NCI-H1694 (cell line): ENCODE data around the gene ZNF593.

Source experiments
- DNase-seq: peaks from one replicate; lab custom pipeline; 2025; lab: John Stamatoyannopoulos, UW

ZNF593 gene

GRCh38 chr1:26169669-26170471 is at the start of gene ZNF593:
TSS of gene ZNF593 (plus strand) at chr1:26169908. CDS start at chr1:26169984, 76 bp downstream.
- DNase-seq = peak; percentile 52

- DNase-seq = no peak
Observed at GRCh38 chr1:26121854-26122773, 47.6 kb upstream of the ZNF593 start.

DNA sequence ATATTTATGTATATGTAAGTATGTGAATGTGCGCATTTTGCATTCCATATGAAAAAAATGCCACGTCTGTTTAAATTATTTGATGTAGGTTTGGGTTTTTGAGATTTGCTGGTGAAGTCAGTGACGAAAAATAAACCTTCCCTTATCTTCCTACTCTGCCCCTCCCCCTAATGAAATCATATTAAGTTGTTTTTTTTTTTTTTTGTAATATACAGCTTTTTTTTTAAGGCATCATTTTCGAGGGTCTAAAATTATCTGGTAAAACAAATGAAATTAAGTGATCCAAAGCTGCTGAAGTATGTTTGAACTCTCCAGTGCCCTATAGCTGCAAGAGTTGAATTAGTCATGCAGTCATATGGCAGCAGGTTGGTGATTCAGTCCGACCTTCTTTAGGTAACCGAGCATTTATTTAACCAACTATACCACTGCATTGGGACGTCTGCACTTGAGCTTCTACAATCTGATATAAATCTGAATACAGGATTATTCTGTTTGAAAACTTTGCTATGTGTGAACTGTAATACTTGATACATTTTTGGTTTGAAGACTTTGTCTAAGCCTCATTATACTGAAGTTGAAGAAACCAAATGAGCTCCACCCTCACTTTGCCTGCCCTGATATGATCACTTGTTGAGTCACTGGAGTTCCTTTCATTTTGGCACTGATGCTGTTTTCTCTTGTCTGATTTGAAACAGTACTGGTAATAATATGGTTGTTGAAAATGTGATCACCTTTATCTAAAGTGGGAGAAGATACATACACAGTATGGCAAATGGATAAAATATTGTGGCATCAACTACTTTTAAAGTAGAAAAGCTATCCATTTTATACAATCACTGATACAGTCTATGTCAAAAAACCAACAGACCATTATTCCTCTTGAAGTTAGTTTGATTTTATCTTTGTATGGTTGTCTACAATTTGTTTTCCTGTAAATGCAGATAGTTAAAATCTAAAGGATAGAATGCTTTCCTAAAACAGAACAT is 46.4 kb upstream of the ZNF593 start:
- no peak for DNase-seq

DNA sequence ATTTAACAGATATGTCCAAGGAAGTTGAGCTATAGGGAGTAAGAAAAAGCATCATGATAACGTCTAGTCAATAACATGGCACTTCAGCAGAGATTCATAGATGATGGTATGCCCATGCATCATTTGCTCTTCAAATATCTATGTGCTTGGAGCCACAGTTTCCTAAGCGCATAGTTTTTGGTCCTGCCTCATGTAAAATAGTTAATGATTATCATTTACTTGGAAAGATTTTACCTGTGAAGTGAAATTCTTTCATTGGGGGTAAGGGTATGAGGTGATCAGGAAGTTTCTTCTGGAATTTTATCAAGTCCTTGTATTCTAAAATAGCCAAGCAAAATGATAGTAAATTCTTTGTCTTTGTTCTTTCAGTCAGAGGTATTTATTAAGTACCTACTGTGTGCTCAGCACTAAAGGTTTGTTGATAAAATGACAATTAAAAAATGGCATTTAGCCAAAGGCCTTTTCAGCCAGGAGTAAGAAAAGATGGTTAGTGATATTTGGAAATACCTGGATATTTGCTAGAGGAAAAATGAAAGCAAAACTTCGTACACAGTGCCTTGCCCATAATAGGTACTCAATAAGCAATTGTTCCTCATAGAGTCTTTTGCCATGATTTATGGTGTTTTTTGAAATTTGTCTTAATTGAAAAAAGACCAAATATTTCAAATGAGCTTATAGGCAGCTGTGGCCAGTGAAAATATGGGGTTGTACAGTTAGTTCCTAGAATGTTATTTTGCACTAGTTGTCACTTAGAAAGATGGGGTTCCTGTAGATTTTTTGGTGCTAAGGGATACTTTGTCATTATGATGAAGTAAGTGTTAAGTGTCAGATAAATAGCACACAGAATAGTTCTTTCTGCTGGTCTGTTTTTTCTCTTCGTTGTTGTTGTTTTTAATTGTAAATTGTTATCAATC is 45.0 kb upstream of the ZNF593 start:
- DNase-seq = no peak

GRCh38 chr1:26125382-26125781 is 44.3 kb upstream of the ZNF593 start:
- no peak for DNase-seq

DNA sequence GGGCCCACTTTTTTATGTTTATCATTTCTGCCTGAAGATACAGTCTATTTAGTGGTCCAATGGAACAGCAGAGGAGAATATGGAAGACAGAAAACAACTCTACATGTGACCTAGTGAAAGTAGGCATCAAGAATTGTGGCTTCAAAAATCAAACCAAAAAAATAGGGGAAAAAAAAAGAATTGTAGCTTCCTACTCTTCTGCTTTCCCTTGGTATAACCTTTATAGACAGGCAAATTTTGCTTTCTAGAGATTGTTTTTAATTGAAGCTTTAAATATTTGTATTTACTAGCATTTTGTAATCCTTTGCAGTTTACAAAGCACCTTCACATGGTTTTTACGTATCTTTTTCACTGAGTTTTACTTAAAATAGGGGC is 43.8 kb upstream of the ZNF593 start:
- DNase-seq = no peak

- DNase-seq = no peak
Observed at GRCh38 chr1:26126321-26127084, 43.2 kb upstream of the ZNF593 start.

GRCh38 chr1:26127235-26128163 is 42.2 kb upstream of the ZNF593 start:
- no peak for DNase-seq

GRCh38 chr1:26129778-26130177 is 39.9 kb upstream of the ZNF593 start:
- DNase-seq = no peak

DNA sequence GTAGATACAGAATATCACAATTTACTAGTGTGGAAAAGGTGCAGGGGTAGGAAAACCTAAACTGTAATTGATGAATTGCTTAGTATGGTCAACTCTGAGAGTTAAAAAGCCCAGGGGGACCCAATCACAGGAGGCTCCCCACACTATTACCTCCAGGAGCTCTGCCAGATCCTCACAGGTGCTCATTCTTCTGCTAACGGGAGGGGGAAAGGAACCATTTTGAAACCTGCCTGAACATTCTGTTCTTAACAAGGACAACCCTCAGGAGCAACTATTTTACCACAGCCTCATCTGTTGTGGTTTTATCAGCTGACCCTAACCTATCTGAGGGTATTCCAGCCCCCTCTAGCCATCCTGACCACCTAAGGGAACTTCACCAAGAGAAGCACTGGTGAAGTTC is 39.0 kb upstream of the ZNF593 start:
- no peak for DNase-seq

DNA sequence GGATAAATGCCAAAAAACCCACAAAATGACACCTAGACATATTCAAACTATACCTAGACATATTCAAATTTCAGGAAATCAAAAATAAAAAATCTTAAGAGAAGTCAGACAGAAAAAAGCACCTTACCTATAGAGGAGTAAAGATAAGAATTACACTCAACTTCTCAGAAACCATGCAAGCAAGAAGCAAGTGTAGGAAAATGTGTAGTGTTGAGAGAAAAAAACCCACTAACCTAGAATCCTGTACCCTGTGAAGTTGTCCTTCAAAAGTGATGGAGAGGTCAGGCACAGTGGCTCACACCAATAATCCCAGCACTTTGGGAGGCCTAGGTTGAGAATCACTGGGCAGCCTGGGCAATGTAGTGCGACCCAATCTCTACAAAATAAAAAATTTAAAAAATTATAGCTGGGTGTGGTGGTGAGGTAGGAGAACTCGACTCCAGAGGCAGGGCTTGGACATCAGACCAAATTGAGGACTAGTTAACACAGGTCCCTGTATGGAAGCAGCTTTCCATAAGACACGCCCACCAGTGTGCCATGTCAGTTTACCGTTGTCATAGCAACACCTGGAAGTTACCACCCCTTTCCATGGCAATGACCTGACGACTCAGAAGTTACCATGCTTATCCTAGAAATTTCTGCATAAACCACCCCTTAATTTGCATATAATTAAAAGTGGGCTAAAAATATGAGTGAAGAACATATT is 37.4 kb upstream of the ZNF593 start:
- no peak for DNase-seq

DNA sequence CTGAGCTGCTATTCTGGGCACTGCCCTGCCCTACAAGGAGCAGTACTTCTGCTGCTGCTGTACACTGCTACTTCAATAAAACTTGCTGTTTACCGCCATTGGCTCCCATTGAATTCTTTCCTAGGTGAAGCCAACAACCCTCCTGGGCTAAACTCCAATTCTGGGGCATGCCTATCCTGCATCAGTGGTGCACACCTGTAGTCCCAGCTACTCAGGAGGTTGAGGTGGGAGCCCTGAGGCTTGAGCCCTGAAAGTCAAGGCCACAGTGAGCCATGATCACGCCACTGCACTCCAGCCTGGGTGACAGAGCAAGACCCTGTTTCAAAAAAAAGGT is 36.9 kb upstream of the ZNF593 start:
- no peak for DNase-seq

DNA sequence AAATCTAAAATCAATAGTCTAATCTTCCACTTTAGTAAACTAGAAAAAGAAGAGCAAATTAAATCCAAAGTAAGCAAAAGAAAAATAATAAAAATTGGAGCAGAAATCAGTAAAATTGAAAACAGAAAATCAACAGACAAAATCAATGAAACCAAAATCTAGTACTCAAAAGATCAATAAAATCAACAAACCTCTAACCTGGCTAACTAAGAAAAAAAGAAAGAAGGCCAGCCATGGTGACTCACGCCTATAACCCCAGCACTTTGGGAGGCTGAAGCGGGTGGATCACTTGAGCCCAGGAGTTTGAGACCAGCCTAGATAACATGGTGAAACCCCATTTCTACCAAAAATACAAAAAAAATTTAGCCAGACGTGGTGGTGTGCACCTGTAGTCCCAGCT is 35.2 kb upstream of the ZNF593 start:
- DNase-seq = no peak

DNA sequence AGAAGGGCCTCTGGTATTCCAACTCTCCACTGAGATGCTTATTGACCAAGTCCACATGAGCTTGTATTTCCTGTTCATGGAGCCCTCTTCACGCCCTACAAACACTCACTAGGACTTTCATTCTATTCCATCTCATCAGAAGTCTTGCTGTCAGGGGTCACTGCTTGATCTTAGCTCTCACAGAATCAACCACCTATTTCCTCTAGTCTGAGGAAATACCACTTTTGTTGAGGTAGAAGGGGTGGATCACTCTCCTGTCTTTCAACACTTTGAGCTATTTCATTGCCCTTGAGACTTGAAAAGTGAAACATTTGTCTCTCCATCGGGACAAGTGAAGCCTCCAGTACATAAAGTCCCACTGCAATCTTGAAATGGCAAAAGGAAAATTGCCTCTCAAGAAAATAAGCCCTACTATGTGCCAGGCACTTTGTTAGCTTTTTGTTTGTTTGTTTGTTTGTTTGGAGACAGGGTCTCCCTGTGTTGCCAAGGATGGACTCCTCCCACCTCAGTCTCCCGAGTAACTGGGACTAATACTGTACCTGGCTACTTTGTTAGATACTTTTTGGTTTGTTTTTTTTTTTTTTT is 30.6 kb upstream of the ZNF593 start:
- no peak for DNase-seq

DNA sequence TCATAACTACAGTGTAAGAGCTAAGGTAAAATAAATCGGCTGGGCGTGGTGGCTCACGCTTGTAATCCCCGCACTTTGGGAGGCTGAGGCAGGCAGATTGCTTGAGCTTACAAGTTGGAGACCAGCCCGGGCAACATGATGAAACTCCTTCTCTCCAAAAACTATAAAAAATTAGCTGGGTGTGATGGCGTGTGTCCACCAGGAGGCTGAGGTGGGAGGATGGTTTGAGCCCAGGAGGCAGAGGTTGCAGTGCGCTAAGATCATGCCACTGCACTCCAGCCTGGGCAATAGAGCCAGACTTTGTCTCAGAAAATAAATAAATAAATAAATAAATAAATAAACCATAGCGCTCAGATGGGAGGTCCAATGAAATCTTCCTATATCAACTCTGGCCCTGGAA is 27.5 kb upstream of the ZNF593 start:
- no peak for DNase-seq

GRCh38 chr1:26145041-26145959 is 24.4 kb upstream of the ZNF593 start:
- peak; percentile 87 for DNase-seq

- no peak for DNase-seq
Observed at GRCh38 chr1:26145960-26146294, 23.8 kb upstream of the ZNF593 start.
